Measurements from ENCODE around the gene CHRNA1. TPM values are rescaled to one million over a fixed set of nuclear protein-coding genes. Genes with fewer than 3 reads are reported as not detected.
A peak's percentile ranks its signal among the peaks of the same experiment; 100 is the strongest.

Gene CHRNA1
- total and polyA plus RNA-seq, 9 of the 15 experiments (the other 6 are each of a cell fraction or from before 2014, with no cell fraction given) = not detected

- Histone ChIP-seq H3K9me3 (replicated peaks; ENCODE audit: control insufficient read depth, insufficient read depth, low read depth, low read length) (no peaks in the 10 kb centered on the region), H3K27me3 (ENCODE audit: control insufficient read depth in 2 of 2, insufficient read depth in 2 of 2, low read length in 2 of 2) (peaks cover 45 to 59% of the 10 kb centered on the region in 2 experiments), H2AFZ (ENCODE audit: low read depth, low read length) (no peak overlapping the region), H3K9ac (ENCODE audit: insufficient read depth in 1 of 2, low read depth in 2 of 2, low read length in 2 of 2) (no peak overlapping the region), H3K79me2 (ENCODE audit: control insufficient read depth, insufficient read depth, low read length) (no peaks in the 10 kb centered on the region), H3K4me1 (replicated peaks in 1 of 2; ENCODE audit: control insufficient read depth in 2 of 2, insufficient read depth in 2 of 2, low read length in 2 of 2) (peaks cover 0 to 9% of the 10 kb centered on the region in 2 experiments; a peak in 1 of 5 replicates), H3K9me1 (ENCODE audit: control insufficient read depth, insufficient read depth, low read length) (no peaks in the 10 kb centered on the region), H4K20me1 (replicated peaks; ENCODE audit: control insufficient read depth, insufficient read depth, low read length) (no peaks in the 10 kb centered on the region), H3K27ac (ENCODE audit: extremely low read depth, low read depth, low read length) (no peak overlapping the region), H3K4me3 (no peak overlapping the region), H3K36me3 (ENCODE audit: control insufficient read depth, insufficient read depth, low read length) (no peaks in the 10 kb centered on the region), H3K4me2 (ENCODE audit: insufficient read depth, low read length) (no peak overlapping the region)
- intact Hi-C loops (cut with micrococcal nuclease) = no loop called here
- 2% methylated on average over 9 of the region's 9 CpGs for WGBS (ENCODE audit: insufficient coverage, low coverage, missing lambda C conversion rate)
- no peak for DNase-seq (ENCODE audit: extremely low read depth in 1 of 4, low spot score in 3 of 4)
- no peak for ATAC-seq
- no peak for FAIRE-seq
- in situ Hi-C loops (cut with MboI) = no loop called here
- ChIA-PET CTCF (ENCODE audit: low intra/inter-chr PET ratio) (no interaction called here), POLR2A (no interaction called here)
- TF ChIP-seq ZNF212 (CRISPR knock-in tag; IDR thresholded peaks at IDR 0.05) = no peak
- TF ChIP-seq EGR1 (conservative IDR thresholded peaks at IDR 0.05) = peak; percentile 24; the same call in 1 of the 2 replicates
- TF ChIP-seq ZBTB7A (IDR thresholded peaks at IDR 0.05; ENCODE audit: borderline replicate concordance, control insufficient read depth, low read depth, low read length) = no peak
- no peak for TF ChIP-seq RFX5 (IDR thresholded peaks at IDR 0.05; ENCODE audit: low read depth, low read length)
- BruUV-seq (replicated peaks) = no TSS peak
These were observed 36.2 kb downstream of the CHRNA1 start for GRCh38 chr2:174728096-174728495.

- Histone ChIP-seq H3K79me2 (ENCODE audit: control insufficient read depth, insufficient read depth, low read length) (no peaks in the 10 kb centered on the region), H4K20me1 (replicated peaks; ENCODE audit: control insufficient read depth, insufficient read depth, low read length) (no peaks in the 10 kb centered on the region), H3K4me1 (replicated peaks in 1 of 2; ENCODE audit: control insufficient read depth in 2 of 2, insufficient read depth in 2 of 2, low read length in 2 of 2) (peaks cover 0 to 9% of the 10 kb centered on the region in 2 experiments; a peak in 1 of 5 replicates), H2AFZ (ENCODE audit: low read depth, low read length) (no peak overlapping the region), H3K4me3 (no peak overlapping the region), H3K36me3 (ENCODE audit: control insufficient read depth, insufficient read depth, low read length) (no peaks in the 10 kb centered on the region), H3K9ac (ENCODE audit: insufficient read depth in 1 of 2, low read depth in 2 of 2, low read length in 2 of 2) (no peak overlapping the region), H3K4me2 (ENCODE audit: insufficient read depth, low read length) (no peak overlapping the region), H3K27ac (ENCODE audit: extremely low read depth, low read depth, low read length) (no peak overlapping the region), H3K9me1 (ENCODE audit: control insufficient read depth, insufficient read depth, low read length) (no peaks in the 10 kb centered on the region), H3K9me3 (replicated peaks; ENCODE audit: control insufficient read depth, insufficient read depth, low read depth, low read length) (no peaks in the 10 kb centered on the region), H3K27me3 (ENCODE audit: control insufficient read depth in 2 of 2, insufficient read depth in 2 of 2, low read length in 2 of 2) (peaks cover 27 to 40% of the 10 kb centered on the region in 2 experiments)
- WGBS (ENCODE audit: insufficient coverage, low coverage, missing lambda C conversion rate) = 1% methylated on average over 4 of the region's 4 CpGs
- CTCF ChIA-PET (ENCODE audit: low intra/inter-chr PET ratio) = no interaction called here
- DNase-seq (ENCODE audit: extremely low read depth in 1 of 4, low spot score in 3 of 4) (no peak), FAIRE-seq (no peak), ATAC-seq (no peak)
- in situ Hi-C loops (cut with MboI) = no loop called here
- no TSS peak for BruUV-seq (replicated peaks)
- POLR2A ChIA-PET = interaction anchor here (0.6 kb wide), 1 partner anchor 1436 kb away, joined by 3 read pairs; no protein-coding TSS in a partner anchor
- intact Hi-C loops (cut with micrococcal nuclease) = no loop called here
- TF ChIP-seq CBX2 (IDR thresholded peaks at IDR 0.05; ENCODE audit: insufficient read depth, low read length, poor library complexity, severe bottlenecking) = no peak
- TF ChIP-seq ZBTB40 (IDR thresholded peaks at IDR 0.05) = no peak
- no peak for TF ChIP-seq ZBTB40 (CRISPR knock-in tag; IDR thresholded peaks at IDR 0.05)
- TF ChIP-seq ZNF316 (IDR thresholded peaks at IDR 0.05) = no peak
These were observed 38.1 kb downstream of the CHRNA1 start for GRCh38 chr2:174726212-174726611.

All from K562 (cell line).